Peyer's patch (tissue), 4 donors: Measurements from ENCODE around the gene ZNF613.

Source experiments
- POLR2A ChIP-seq, 2 donors: fragments of 450-650 bp; IDR thresholded peaks; one replicate each; pipeline ENCODE4 v1.5.1; 2017; ENCODE audit warnings: antibody characterized with exemption in 2 of 2, mild to moderate bottlenecking in 2 of 2, moderate library complexity in 2 of 2
- TF ChIP-seq, protein P1 (sequence below), 6 experiments: fragments of 450-650 bp in 4 of 6; fragments of 200-600 bp in 2 of 6; sonication (generic) in 1 of 6; IDR thresholded peaks; one replicate each; pipeline ENCODE4 v1.5.1; 2017 to 2019; ENCODE audit warnings: antibody characterized with exemption in 6 of 6, mild to moderate bottlenecking in 3 of 6, moderate library complexity in 1 of 6

DNA sequence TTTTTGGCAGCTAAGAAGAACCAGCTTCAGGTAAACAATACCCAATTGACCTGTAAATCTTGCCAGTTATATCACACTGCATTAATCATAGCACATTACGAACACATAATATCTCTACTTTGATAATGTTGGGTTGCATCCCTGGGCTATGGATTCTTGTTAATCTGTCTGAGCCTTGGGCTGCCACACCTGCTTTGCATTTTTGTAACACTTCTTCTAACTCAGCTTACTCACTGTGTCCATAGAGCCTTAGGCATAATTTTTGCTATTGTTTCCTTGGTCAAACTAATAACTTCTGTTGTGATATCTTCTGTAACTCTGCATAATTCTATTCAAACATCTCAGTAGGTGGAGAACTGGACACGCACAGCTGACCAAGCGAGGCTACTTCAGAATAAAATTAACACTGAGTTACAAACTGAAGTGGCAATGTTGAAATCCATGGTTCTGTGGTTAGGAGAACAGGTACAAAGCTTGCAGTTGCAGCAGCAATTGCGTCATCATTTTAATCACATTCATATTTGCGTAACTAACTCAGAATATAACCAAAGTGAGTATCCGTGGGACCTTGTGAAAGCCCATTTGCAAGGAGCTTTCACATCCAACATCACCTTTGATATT, 53.0 kb downstream of the ZNF613 start:
- TF ChIP-seq POLR2A (IDR thresholded peaks at IDR 0.05), result no peak
- TF ChIP-seq, protein P1, sequence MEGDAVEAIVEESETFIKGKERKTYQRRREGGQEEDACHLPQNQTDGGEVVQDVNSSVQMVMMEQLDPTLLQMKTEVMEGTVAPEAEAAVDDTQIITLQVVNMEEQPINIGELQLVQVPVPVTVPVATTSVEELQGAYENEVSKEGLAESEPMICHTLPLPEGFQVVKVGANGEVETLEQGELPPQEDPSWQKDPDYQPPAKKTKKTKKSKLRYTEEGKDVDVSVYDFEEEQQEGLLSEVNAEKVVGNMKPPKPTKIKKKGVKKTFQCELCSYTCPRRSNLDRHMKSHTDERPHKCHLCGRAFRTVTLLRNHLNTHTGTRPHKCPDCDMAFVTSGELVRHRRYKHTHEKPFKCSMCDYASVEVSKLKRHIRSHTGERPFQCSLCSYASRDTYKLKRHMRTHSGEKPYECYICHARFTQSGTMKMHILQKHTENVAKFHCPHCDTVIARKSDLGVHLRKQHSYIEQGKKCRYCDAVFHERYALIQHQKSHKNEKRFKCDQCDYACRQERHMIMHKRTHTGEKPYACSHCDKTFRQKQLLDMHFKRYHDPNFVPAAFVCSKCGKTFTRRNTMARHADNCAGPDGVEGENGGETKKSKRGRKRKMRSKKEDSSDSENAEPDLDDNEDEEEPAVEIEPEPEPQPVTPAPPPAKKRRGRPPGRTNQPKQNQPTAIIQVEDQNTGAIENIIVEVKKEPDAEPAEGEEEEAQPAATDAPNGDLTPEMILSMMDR (IDR thresholded peaks at IDR 0.05), result no peak
